ENCODE results near the gene KLF13. TPM values are rescaled to one million over a fixed set of nuclear protein-coding genes. Genes with fewer than 3 reads are reported as not detected.

Gene KLF13
- total and polyA plus RNA-seq, 2 experiments from 2014 or later = 23.5 to 28.6 TPM

- peak overlapping the region; percentile 39; the same call in 1 of the 2 replicates for H3K4me3 ChIP-seq
These were observed 20.0 kb upstream of the KLF13 start for GRCh38 chr15:31306426-31307269.

More at GRCh38 chr15:31306426-31307269, 20.0 kb upstream of the KLF13 start:
- no peaks in the 10 kb centered on the region; the same call in 2 of the 3 replicates for H3K36me3 Mint-ChIP-seq (ENCODE audit: low read depth)
- H3K4me3 Mint-ChIP-seq = peak overlapping the region; percentile 48; the same call in 2 of the 3 replicates
- H3K79me2 ChIP-seq (replicated peaks; ENCODE audit: insufficient read depth) = no peaks in the 10 kb centered on the region
- peaks cover 21% of the 10 kb centered on the region for H3K27me3 Mint-ChIP-seq (ENCODE audit: insufficient read depth, low read depth, poor library complexity)
- H3K36me3 ChIP-seq (ENCODE audit: insufficient read depth) = no peaks in the 10 kb centered on the region
- no peaks in the 10 kb centered on the region for H4K20me1 ChIP-seq (replicated peaks; ENCODE audit: insufficient read depth)
- H3K9me2 ChIP-seq (ENCODE audit: insufficient read depth) = no peaks in the 10 kb centered on the region
- no peaks in the 10 kb centered on the region for H3K9me3 Mint-ChIP-seq
- peak; percentile 20 for TF ChIP-seq REST (IDR thresholded peaks at IDR 0.05; ENCODE audit: unreplicated experiment)
- TF ChIP-seq POLR2AphosphoS5 (IDR thresholded peaks at IDR 0.05; ENCODE audit: low read depth) = no peak; the same call in 1 of the 2 replicates
- no peak for TF ChIP-seq ZNF331 (CRISPR knock-in tag; IDR thresholded peaks at IDR 0.05; ENCODE audit: low read depth)
- 0 out of 2 replicates have a peak, but pooled peaks have one; percentile 10 for TF ChIP-seq NANOG (IDR thresholded peaks at IDR 0.05; ENCODE audit: borderline replicate concordance)
- TF ChIP-seq CREB1 (CRISPR knock-in tag; IDR thresholded peaks at IDR 0.05; ENCODE audit: low read depth) = peak; percentile 23; the same call in 1 of the 2 replicates
- TF ChIP-seq ZNF462 (CRISPR knock-in tag; IDR thresholded peaks at IDR 0.05) = peak; percentile 9; the same call in 1 of the 2 replicates
- no peak for TF ChIP-seq ETS1 (IDR thresholded peaks at IDR 0.05)
- no peak for TF ChIP-seq CTCF (conservative IDR thresholded peaks at IDR 0.05; ENCODE audit: low read depth in 2 of 2)
- TF ChIP-seq EZH2phosphoT487 (IDR thresholded peaks at IDR 0.05; ENCODE audit: unreplicated experiment) = no peak
- H3F3A ChIP-seq (replicated peaks; ENCODE audit: low read depth) = peaks cover 15% of the 10 kb centered on the region
- peak overlapping the region; percentile 70; the same call in 1 of the 2 replicates for H2AFZ ChIP-seq
- H3K4me1 ChIP-seq (ENCODE audit: insufficient read depth) = peaks cover 65% of the 10 kb centered on the region
- peak overlapping the region; percentile 82 for H3K27ac Mint-ChIP-seq
- peak overlapping the region; percentile 74 for H3K4me2 ChIP-seq
- no peaks in the 10 kb centered on the region for H3K27me3 ChIP-seq (ENCODE audit: insufficient read depth)
- peak; percentile 98 for DNase-seq (ENCODE audit: low spot score)
- ATAC-seq = peak; percentile 83
- H3K27ac ChIP-seq (ENCODE audit: low read depth) = peak overlapping the region; percentile 94
- peaks cover 73% of the 10 kb centered on the region for H3K4me1 Mint-ChIP-seq
